Activated naive CD4-positive, alpha-beta T cell treated with anti-CD3 and anti-CD28 coated beads, Interleukin-2, amount 10 ng/mL, durations not matched to agents 7 days and 5 days (primary cell): ENCODE measurements around the gene C4BPA.

Experiments
- CTCF ChIA-PET: fragments of 350-600 bp; sonication (Branson Sonifier 250); formaldehyde crosslinking; loops from one replicate; lab custom pipeline; 2021; ENCODE audit warnings: antibody characterized with exemption; lab: Charles Lee
- DNase-seq: peaks from one replicate; pipeline ENCODE4 v3.0.0-alpha.2; 2020
- H3K27ac Mint-ChIP-seq: one replicate; pipeline ENCODE4 v1.8.0; 2021; ENCODE audit warnings: mild to moderate bottlenecking, moderate library complexity, mixed read lengths
- H3K27me3 Mint-ChIP-seq: one replicate; pipeline ENCODE4 v1.8.0; 2021; ENCODE audit warnings: mild to moderate bottlenecking, mixed read lengths
- H3K36me3 Mint-ChIP-seq: one replicate; pipeline ENCODE4 v1.8.0; 2021; ENCODE audit warnings: mixed read lengths
- H3K4me1 Mint-ChIP-seq: one replicate; pipeline ENCODE4 v1.8.0; 2021; ENCODE audit warnings: mixed read lengths
- H3K4me3 Mint-ChIP-seq: one replicate; pipeline ENCODE4 v1.8.0; 2021; ENCODE audit warnings: mild to moderate bottlenecking, moderate library complexity, mixed read lengths
- H3K9me3 Mint-ChIP-seq: one replicate; pipeline ENCODE4 v1.8.0; 2021; ENCODE audit warnings: mixed read lengths

Gene C4BPA

GRCh38 chr1:207103892-207104373, at the start of gene C4BPA:
Gene C4BPA, plus strand, starts transcription at chr1:207104233. Its CDS starts 8,793 bp downstream, at chr1:207113026.
- H3K9me3 Mint-ChIP-seq = no peaks in the 10 kb centered on the region
- H3K27ac Mint-ChIP-seq = no peak within 1 kb of the TSS
- H3K36me3 Mint-ChIP-seq = peaks cover 2% of the 10 kb centered on the region
- no peak within 1 kb of the TSS for H3K4me3 Mint-ChIP-seq
- no peak for DNase-seq
- H3K4me1 Mint-ChIP-seq = no peaks in the 10 kb centered on the region
- H3K27me3 Mint-ChIP-seq = peaks cover 8% of the 10 kb centered on the region
- CTCF ChIA-PET = no interaction called here

GRCh38 chr1:207054491-207054890, 49.5 kb upstream of the C4BPA start:
- Mint-ChIP-seq H3K4me1 (peaks cover 46% of the 10 kb centered on the region), H3K27ac (no peak overlapping the region), H3K36me3 (peaks cover 16% of the 10 kb centered on the region), H3K4me3 (peak overlapping the region; percentile 62), H3K27me3 (peaks cover 25% of the 10 kb centered on the region), H3K9me3 (peaks cover 3% of the 10 kb centered on the region)
- no peak for DNase-seq
- CTCF ChIA-PET = no interaction called here

DNA sequence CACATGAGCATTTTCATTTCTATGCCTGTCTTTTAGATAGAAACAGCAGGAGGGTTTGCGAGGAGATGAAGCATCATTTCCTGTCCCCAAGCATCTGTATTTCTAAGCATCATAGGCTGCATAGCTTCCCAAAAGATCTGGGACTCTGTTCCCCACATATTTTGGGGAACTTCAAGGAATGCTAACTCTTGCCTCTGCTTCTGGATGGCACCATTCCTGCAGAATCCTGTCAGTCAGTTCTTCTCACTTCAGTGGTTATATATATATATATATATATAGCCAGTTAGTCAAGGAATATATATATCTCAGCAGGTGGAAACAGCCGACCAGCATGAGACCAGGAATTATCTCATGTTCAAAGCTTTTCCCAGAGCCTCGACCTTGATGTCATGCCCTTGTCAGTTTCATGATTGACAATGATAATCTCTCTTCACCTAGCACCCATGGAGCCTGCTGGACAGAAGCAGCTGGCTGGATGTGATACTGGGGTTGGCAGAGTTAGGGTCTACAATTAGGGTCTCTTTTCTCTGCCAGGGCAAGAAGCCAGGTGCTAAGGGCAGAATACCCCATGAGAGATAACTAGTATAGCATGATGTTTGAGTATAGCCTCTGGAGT, 48.5 kb upstream of the C4BPA start:
- DNase-seq = no peak
- Mint-ChIP-seq H3K9me3 (peaks cover 3% of the 10 kb centered on the region), H3K4me1 (peaks cover 41% of the 10 kb centered on the region), H3K27me3 (peaks cover 25% of the 10 kb centered on the region), H3K36me3 (peaks cover 9% of the 10 kb centered on the region), H3K27ac (no peak overlapping the region), H3K4me3 (no peak overlapping the region)
- CTCF ChIA-PET = interaction anchor here (1.0 kb wide), 1 partner anchor 23 kb away, joined by 3 read pairs; no protein-coding TSS in a partner anchor

- Mint-ChIP-seq H3K36me3 (peaks cover 7% of the 10 kb centered on the region), H3K4me1 (peaks cover 32% of the 10 kb centered on the region), H3K27ac (no peak overlapping the region), H3K4me3 (no peak overlapping the region), H3K9me3 (no peaks in the 10 kb centered on the region), H3K27me3 (peaks cover 25% of the 10 kb centered on the region)
- DNase-seq = no peak
- CTCF ChIA-PET = interaction anchor here (0.6 kb wide), 1 partner anchor 259 kb away, joined by 3 read pairs; no protein-coding TSS in a partner anchor
Observed at GRCh38 chr1:207056673-207057072, 47.4 kb upstream of the C4BPA start.

- CTCF ChIA-PET = no interaction called here
- H3K27me3 Mint-ChIP-seq = peaks cover 20% of the 10 kb centered on the region
- no peaks in the 10 kb centered on the region for H3K36me3 Mint-ChIP-seq
- H3K9me3 Mint-ChIP-seq = no peaks in the 10 kb centered on the region
- DNase-seq = no peak
- H3K4me1 Mint-ChIP-seq = peaks cover 16% of the 10 kb centered on the region
- no peak overlapping the region for H3K4me3 Mint-ChIP-seq
- H3K27ac Mint-ChIP-seq = no peak overlapping the region
Observed at GRCh38 chr1:207058252-207058651, 45.8 kb upstream of the C4BPA start.

DNA sequence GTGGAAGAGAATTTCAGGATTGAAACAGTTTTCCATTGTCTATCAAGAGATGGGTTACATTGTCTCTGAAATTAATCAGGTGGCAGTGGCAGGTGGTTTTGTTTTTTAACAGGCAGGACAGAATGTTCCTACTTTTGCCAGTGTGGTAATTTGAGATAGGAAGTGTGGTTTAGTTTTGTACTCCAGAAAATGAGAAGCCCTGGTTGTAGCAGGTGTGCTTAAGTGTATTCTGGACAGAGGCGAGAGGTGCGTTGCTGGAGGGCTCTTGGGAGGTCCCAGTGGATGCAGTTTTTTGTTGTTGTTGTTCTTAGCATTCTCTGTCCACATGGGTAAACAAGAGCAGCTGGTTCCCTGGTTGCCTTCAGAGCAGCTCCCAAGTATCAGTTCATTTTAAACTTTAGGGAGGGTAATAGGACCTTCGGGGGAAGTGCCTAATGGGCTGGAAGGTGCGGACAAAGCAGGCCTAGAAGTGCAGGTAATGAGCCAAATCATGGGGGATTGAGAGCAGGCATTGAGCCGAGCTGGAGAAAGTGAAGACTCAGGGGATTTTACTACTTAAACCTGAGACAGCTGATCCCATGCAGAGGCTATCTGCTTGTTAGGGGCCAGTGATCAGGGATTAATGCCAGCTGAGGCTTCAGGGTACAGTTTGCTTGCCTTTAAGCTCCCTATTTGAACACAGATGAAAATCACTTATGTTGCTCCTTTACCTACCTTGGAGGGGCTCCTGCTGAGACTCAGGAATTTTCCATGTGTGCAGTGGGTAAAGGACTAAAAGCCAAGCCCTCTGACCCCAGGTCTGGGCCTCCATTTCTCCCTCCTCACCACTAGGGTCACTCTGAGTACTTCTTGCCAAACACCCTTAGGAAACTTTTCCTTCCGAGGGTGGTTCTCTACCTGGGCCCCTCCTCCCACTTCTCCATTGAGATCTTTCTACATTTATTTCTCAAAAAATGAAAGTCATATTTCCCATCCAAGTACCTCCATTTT, 44.9 kb upstream of the C4BPA start:
- CTCF ChIA-PET = interaction anchor here (1.6 kb wide), 2 partner anchors 9 to 440 kb away, joined by 5 to 6 read pairs; no protein-coding TSS in a partner anchor
- Mint-ChIP-seq H3K4me1 (peaks cover 11% of the 10 kb centered on the region), H3K36me3 (no peaks in the 10 kb centered on the region), H3K4me3 (no peak overlapping the region), H3K27ac (no peak overlapping the region), H3K27me3 (peaks cover 12% of the 10 kb centered on the region), H3K9me3 (no peaks in the 10 kb centered on the region)
- no peak for DNase-seq

DNA sequence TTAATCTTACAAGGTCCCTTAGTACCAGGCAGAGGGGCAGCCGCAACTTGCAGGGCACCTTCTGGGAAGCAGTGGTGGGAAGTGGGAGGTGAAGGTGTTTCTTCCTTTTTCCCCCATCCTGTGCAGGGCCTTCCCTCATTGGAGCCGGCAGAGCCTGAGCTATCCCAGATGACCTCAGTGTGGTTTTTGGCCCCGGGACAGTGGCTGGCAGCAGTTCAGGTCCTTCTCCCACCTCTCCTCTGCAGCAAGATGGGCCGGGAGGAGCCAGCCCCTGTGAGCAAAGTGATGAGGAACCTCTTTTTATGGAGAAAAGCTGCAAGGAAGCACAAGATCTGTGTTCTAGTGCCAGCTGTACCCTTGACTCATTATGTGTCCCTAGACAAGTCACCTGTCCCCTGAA, 44.2 kb upstream of the C4BPA start:
- DNase-seq = no peak
- H3K36me3 Mint-ChIP-seq = no peaks in the 10 kb centered on the region
- H3K27me3 Mint-ChIP-seq = peaks cover 8% of the 10 kb centered on the region
- H3K4me1 Mint-ChIP-seq = peaks cover 4% of the 10 kb centered on the region
- no peak overlapping the region for H3K27ac Mint-ChIP-seq
- CTCF ChIA-PET = interaction anchor here (0.9 to 1.6 kb wide), 6 partner anchors 10 to 440 kb away, joined by 3 to 6 read pairs (median 4); no protein-coding TSS in a partner anchor
- H3K4me3 Mint-ChIP-seq = no peak overlapping the region
- H3K9me3 Mint-ChIP-seq = no peaks in the 10 kb centered on the region

GRCh38 chr1:207060596-207060995, 43.4 kb upstream of the C4BPA start:
- Mint-ChIP-seq H3K27ac (no peak overlapping the region), H3K27me3 (peaks cover 7% of the 10 kb centered on the region), H3K9me3 (no peaks in the 10 kb centered on the region), H3K4me1 (no peaks in the 10 kb centered on the region), H3K4me3 (no peak overlapping the region), H3K36me3 (no peaks in the 10 kb centered on the region)
- DNase-seq = no peak
- CTCF ChIA-PET = interaction anchor here (0.9 to 1.6 kb wide), 6 partner anchors 10 to 439 kb away, joined by 3 to 6 read pairs (median 4); no protein-coding TSS in a partner anchor

DNA sequence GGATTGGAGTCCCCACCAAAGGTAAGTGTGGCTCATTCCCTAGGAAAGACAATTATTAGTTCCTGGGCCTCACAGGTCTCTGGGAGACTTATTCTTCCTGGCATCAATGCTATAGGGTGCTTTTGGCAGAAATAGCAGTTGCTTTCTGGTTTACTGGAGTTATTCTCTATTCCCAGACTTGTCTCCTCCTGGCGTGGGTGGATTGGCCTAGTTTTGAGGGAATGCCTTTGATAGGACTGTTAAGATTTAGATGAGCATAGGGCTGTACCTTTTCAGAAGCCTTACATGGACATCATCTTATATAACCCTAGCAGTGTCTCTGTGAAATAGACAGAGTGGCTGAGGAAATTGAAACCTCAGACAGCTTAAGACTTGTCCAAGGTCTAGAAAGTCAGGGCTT, 42.0 kb upstream of the C4BPA start:
- no peaks in the 10 kb centered on the region for H3K4me1 Mint-ChIP-seq
- no peak for DNase-seq
- H3K27me3 Mint-ChIP-seq = no peaks in the 10 kb centered on the region
- no peak overlapping the region for H3K4me3 Mint-ChIP-seq
- H3K27ac Mint-ChIP-seq = no peak overlapping the region
- H3K36me3 Mint-ChIP-seq = no peaks in the 10 kb centered on the region
- no peaks in the 10 kb centered on the region for H3K9me3 Mint-ChIP-seq
- CTCF ChIA-PET = interaction anchor here (1.0 kb wide), 1 partner anchor 12 kb away, joined by 3 read pairs; no protein-coding TSS in a partner anchor

- Mint-ChIP-seq H3K27me3 (no peaks in the 10 kb centered on the region), H3K9me3 (no peaks in the 10 kb centered on the region), H3K27ac (no peak overlapping the region), H3K36me3 (no peaks in the 10 kb centered on the region), H3K4me3 (no peak overlapping the region), H3K4me1 (peaks cover 2% of the 10 kb centered on the region)
- DNase-seq = no peak
- CTCF ChIA-PET = interaction anchor here (1.0 kb wide), 1 partner anchor 13 kb away, joined by 3 read pairs; no protein-coding TSS in a partner anchor
Observed at GRCh38 chr1:207063014-207063413, 41.0 kb upstream of the C4BPA start.

DNA sequence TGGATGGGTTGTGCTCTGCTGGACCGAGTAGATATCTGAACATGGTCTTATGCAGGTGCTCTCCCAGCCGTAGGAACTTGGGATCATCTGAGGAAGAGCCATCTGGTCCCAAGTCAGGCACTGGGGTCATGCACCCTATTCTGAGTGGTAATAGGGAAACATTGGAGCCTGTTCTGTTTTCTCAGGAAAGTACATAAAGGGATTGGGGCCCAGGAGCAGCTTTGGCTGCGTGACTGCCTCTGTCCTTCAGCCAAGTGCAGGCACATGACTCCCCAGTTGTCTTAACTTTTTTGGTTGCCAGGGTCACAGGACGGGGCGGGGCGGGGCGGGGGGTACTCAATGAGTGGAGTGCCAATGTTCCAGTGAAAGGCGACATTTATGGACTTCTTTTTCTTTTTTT, 39.5 kb upstream of the C4BPA start:
- H3K36me3 Mint-ChIP-seq = peaks cover 3% of the 10 kb centered on the region
- DNase-seq = no peak
- CTCF ChIA-PET = interaction anchor here (0.7 kb wide), 1 partner anchor 59 kb away, joined by 6 read pairs; no protein-coding TSS in a partner anchor
- peaks cover 12% of the 10 kb centered on the region for H3K4me1 Mint-ChIP-seq
- H3K27me3 Mint-ChIP-seq = no peaks in the 10 kb centered on the region
- H3K27ac Mint-ChIP-seq = no peak overlapping the region
- no peaks in the 10 kb centered on the region for H3K9me3 Mint-ChIP-seq
- H3K4me3 Mint-ChIP-seq = no peak overlapping the region

DNA sequence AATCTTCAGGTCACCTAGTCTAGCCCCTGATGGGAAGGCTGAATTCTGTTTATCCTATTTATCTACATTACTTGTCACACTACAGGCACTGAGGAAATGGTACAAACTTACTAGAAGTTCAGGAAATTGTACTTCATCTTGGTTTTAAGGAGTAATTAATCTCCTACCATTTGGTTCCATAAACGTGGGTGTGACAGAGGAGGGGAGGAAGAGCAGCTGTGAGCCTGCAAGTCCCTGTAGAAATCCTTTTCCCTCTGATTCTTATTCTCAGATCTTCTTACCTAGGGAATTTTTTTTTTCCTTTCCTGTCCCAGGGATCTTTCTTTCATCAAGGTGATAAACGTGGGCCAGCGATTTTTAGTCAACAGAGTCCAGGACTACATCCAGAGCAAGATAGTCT, 36.8 kb upstream of the C4BPA start:
- H3K4me1 Mint-ChIP-seq = peaks cover 39% of the 10 kb centered on the region
- H3K27me3 Mint-ChIP-seq = no peaks in the 10 kb centered on the region
- no peak overlapping the region for H3K27ac Mint-ChIP-seq

GRCh38 chr1:207067665-207068064, 36.4 kb upstream of the C4BPA start:
- CTCF ChIA-PET = interaction anchor here (4.5 kb wide), 1 partner anchor 17 kb away, joined by 17 read pairs; the partner anchor contains the start of gene YOD1
- H3K27ac Mint-ChIP-seq = no peak overlapping the region
- no peak for DNase-seq
- peaks cover 6% of the 10 kb centered on the region for H3K36me3 Mint-ChIP-seq
- peaks cover 2% of the 10 kb centered on the region for H3K27me3 Mint-ChIP-seq
- H3K4me1 Mint-ChIP-seq = peaks cover 44% of the 10 kb centered on the region
- no peak overlapping the region for H3K4me3 Mint-ChIP-seq
- no peaks in the 10 kb centered on the region for H3K9me3 Mint-ChIP-seq

More for the DNA sequence above, 36.8 kb upstream of the C4BPA start:
- CTCF ChIA-PET = no interaction called here
- no peak overlapping the region for H3K4me3 Mint-ChIP-seq
- no peak for DNase-seq
- no peaks in the 10 kb centered on the region for H3K9me3 Mint-ChIP-seq
- peaks cover 6% of the 10 kb centered on the region for H3K36me3 Mint-ChIP-seq

GRCh38 chr1:207069061-207069460, 35.0 kb upstream of the C4BPA start:
- no peak for DNase-seq
- Mint-ChIP-seq H3K27me3 (peaks cover 6% of the 10 kb centered on the region), H3K4me1 (peaks cover 46% of the 10 kb centered on the region), H3K9me3 (no peaks in the 10 kb centered on the region), H3K36me3 (peaks cover 8% of the 10 kb centered on the region), H3K27ac (peak overlapping the region; percentile 19), H3K4me3 (no peak overlapping the region)
- CTCF ChIA-PET = interaction anchor here (1.5 to 4.5 kb wide), 2 partner anchors 15 to 19 kb away, joined by 7 to 17 read pairs; partner anchors contain the start of gene YOD1
